Kidney epithelial cell (primary cell): ENCODE results near the gene TAS2R39. TPM values are rescaled to one million over a fixed set of nuclear protein-coding genes. Genes with fewer than 3 reads are reported as not detected.

ENCODE experiments used
- DNase-seq: peaks from one replicate; pipeline ENCODE4 v3.0.0-alpha.2; 2010; ENCODE audit warnings: low read depth
- H3K27me3 ChIP-seq: 2 replicates; pipeline ENCODE4 v1.6.0; 2011; ENCODE audit warnings: low read length; ENCODE audit not compliant: control insufficient read depth, insufficient read depth
- H3K36me3 ChIP-seq: 2 replicates; pipeline ENCODE4 v1.5.1; 2011; ENCODE audit warnings: low read length; ENCODE audit not compliant: control insufficient read depth, insufficient read depth
- H3K4me3 ChIP-seq: 2 replicates; pipeline ENCODE4 v1.5.1; 2011; ENCODE audit warnings: low read depth, mild to moderate bottlenecking, control low read depth, low read length
- CTCF ChIP-seq: IDR thresholded peaks from 2 replicates; pipeline ENCODE4 v1.5.1; 2011; ENCODE audit warnings: mild to moderate bottlenecking, moderate library complexity, low read length, control low read depth, inconsistent platforms; ENCODE audit not compliant: insufficient read depth, poor library complexity, severe bottlenecking
- total RNA-seq: library from RNA; depleted of rRNA; stranded (reverse); fragments of >200 nt; gene quantifications from 2 replicates; pipeline ENCODE4 v1.2.3, GENCODE V29; 2015

Gene TAS2R39
- total RNA-seq, 1 donor from 2014 or later, result not detected

DNA sequence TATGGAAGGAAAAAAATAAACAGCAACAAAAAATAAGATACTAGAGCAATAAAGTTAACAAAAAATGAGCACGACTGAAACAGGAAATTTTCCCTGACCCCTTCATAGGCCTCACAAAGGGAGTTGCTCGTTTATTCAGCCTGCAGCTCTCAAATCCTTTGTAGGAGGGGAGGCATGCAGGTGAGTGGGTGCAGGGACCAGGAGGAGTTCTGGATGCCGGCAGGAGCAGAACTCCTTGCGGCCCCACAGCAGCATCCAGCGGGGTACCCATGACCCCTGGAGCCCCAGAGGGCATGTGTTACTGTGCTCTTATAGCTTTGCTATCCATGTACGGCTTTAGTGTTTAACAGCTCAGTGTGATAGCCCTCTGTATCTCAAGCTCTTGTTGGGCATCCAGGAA, 5.8 kb downstream of the TAS2R39 start:
- no peak for DNase-seq
- TF ChIP-seq CTCF, result no peak
- H3K4me3 ChIP-seq, result no peak overlapping the region

GRCh38 chr7:143193880-143194279, 10.7 kb downstream of the TAS2R39 start:
- TF ChIP-seq CTCF, result no peak
- no peak overlapping the region for H3K4me3 ChIP-seq
- H3K36me3 ChIP-seq, result no peaks in the 10 kb centered on the region
- no peak for DNase-seq
- no peaks in the 10 kb centered on the region for H3K27me3 ChIP-seq

More for the DNA sequence above, 5.8 kb downstream of the TAS2R39 start:
- Histone ChIP-seq H3K27me3 (no peaks in the 10 kb centered on the region), H3K36me3 (no peaks in the 10 kb centered on the region)

GRCh38 chr7:143199040-143199439, 15.8 kb downstream of the TAS2R39 start:
- DNase-seq, result no peak
- Histone ChIP-seq H3K4me3 (no peak overlapping the region), H3K36me3 (no peaks in the 10 kb centered on the region), H3K27me3 (no peaks in the 10 kb centered on the region)
- no peak for TF ChIP-seq CTCF

GRCh38 chr7:143202161-143202560, 18.9 kb downstream of the TAS2R39 start:
- Histone ChIP-seq H3K4me3 (no peak overlapping the region), H3K27me3 (no peaks in the 10 kb centered on the region), H3K36me3 (no peaks in the 10 kb centered on the region)
- DNase-seq, result no peak
- no peak for TF ChIP-seq CTCF

GRCh38 chr7:143203386-143203785, 20.2 kb downstream of the TAS2R39 start:
- Histone ChIP-seq H3K36me3 (no peaks in the 10 kb centered on the region), H3K4me3 (no peak overlapping the region), H3K27me3 (no peaks in the 10 kb centered on the region)
- no peak for TF ChIP-seq CTCF
- DNase-seq, result no peak

GRCh38 chr7:143205560-143206293, 22.5 kb downstream of the TAS2R39 start:
- Histone ChIP-seq H3K4me3 (no peak overlapping the region), H3K27me3 (no peaks in the 10 kb centered on the region), H3K36me3 (no peaks in the 10 kb centered on the region)
- DNase-seq, result no peak
- TF ChIP-seq CTCF, result no peak
